ENCODE results near the gene NOXA1. TPM values are rescaled to one million over a fixed set of nuclear protein-coding genes. Genes with fewer than 3 reads are reported as not detected.

The NOXA1 gene
- total RNA-seq, 1 donor from 2014 or later: 1.0 TPM

DNA sequence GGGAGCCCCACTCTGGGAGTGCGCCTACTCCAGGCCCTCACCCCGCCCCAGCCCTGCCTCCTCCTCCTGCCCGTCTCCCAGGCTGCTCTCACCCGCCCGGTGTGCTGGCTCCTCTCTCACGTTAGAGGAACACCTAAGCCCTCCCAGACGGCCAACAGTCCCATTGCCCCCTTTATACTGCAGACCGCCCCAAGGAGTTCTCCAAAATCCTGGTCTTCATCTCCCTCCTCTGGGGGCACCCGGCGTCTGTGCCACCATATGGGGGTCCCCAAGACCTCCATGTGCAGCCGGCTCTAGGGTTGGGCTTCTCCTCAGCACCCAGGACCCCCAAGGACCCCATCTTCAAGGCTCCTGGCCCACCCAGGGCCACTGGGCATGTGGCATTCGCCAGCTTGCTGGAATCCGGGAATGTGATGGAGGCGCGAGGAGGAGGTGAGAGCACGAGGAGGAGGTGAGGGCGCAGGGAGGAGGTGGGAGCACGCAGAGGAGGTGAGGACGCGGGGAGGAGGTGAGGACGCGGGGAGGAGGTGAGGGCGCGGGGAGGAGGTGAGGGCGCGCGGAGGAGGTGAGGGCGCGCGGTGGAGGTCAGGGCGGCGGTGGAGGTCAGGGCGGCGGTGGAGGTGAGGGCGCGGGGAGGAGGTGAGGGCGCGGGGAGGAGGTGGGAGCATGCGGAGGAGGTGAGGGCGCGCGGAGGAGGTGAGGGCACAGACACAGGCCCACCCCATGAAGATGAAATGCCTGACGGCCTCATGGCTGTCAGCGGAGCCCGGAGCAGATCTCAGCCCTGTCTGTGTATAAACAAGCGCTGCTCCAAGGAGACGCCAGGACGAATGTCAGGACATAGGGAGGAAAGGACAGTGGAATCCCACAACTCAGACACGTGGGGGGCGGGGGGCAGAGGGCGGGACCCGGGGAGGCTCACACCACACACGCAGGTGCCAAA lies 41.4 kb upstream of the NOXA1 start:
- no peaks in the 10 kb centered on the region for H3K36me3 Mint-ChIP-seq (ENCODE audit: unreplicated experiment)
- no peaks in the 10 kb centered on the region for H3K9me3 Mint-ChIP-seq (ENCODE audit: unreplicated experiment)
- H3K27ac Mint-ChIP-seq (ENCODE audit: unreplicated experiment): no peak overlapping the region
- H3K27me3 Mint-ChIP-seq (ENCODE audit: unreplicated experiment): no peaks in the 10 kb centered on the region
- H3K4me1 Mint-ChIP-seq (ENCODE audit: unreplicated experiment): no peaks in the 10 kb centered on the region
- no peak overlapping the region for H3K4me3 Mint-ChIP-seq (ENCODE audit: unreplicated experiment)
- TF ChIP-seq, protein P1, sequence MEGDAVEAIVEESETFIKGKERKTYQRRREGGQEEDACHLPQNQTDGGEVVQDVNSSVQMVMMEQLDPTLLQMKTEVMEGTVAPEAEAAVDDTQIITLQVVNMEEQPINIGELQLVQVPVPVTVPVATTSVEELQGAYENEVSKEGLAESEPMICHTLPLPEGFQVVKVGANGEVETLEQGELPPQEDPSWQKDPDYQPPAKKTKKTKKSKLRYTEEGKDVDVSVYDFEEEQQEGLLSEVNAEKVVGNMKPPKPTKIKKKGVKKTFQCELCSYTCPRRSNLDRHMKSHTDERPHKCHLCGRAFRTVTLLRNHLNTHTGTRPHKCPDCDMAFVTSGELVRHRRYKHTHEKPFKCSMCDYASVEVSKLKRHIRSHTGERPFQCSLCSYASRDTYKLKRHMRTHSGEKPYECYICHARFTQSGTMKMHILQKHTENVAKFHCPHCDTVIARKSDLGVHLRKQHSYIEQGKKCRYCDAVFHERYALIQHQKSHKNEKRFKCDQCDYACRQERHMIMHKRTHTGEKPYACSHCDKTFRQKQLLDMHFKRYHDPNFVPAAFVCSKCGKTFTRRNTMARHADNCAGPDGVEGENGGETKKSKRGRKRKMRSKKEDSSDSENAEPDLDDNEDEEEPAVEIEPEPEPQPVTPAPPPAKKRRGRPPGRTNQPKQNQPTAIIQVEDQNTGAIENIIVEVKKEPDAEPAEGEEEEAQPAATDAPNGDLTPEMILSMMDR (IDR thresholded peaks at IDR 0.05): no peak
- no peak for DNase-seq (ENCODE audit: extremely low spot score, unreplicated experiment)

DNA sequence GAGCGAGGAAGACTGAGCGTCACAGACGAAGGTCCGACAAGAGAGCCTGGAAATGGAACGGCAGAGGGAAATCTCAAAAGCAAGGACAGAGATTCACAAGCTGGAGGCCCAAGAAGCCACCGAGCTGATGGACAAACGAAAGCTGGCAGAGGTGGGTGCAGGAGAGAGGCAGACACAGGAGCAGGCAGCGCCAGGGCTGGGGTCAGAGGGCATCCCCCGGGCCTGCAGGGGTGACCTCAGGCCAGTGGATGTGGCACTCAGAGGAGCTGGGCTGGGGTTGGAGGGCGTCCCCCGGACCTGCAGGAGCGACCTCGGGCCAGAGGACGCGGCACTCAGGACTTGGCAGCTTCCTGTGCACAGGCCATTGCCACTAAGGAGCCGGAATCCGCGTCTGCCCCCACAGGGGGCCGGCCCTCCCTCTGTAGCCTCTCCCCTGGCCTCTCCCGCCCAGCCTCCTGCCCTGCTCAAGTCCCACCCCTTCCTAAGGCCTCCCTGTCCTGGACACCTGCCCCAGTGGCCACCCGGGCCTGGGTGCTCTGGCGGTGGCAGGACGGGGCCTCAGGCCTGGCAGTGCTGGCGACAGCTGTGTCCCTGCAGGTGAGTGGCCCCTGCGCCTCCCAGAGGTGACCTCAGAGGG lies 40.6 kb upstream of the NOXA1 start:
- Mint-ChIP-seq H3K4me1 (ENCODE audit: unreplicated experiment) (no peaks in the 10 kb centered on the region), H3K36me3 (ENCODE audit: unreplicated experiment) (no peaks in the 10 kb centered on the region), H3K27ac (ENCODE audit: unreplicated experiment) (no peak overlapping the region), H3K27me3 (ENCODE audit: unreplicated experiment) (no peaks in the 10 kb centered on the region), H3K9me3 (ENCODE audit: unreplicated experiment) (no peaks in the 10 kb centered on the region), H3K4me3 (ENCODE audit: unreplicated experiment) (no peak overlapping the region)
- no peak for DNase-seq (ENCODE audit: extremely low spot score, unreplicated experiment)
- TF ChIP-seq, protein P1 (IDR thresholded peaks at IDR 0.05): no peak

DNA sequence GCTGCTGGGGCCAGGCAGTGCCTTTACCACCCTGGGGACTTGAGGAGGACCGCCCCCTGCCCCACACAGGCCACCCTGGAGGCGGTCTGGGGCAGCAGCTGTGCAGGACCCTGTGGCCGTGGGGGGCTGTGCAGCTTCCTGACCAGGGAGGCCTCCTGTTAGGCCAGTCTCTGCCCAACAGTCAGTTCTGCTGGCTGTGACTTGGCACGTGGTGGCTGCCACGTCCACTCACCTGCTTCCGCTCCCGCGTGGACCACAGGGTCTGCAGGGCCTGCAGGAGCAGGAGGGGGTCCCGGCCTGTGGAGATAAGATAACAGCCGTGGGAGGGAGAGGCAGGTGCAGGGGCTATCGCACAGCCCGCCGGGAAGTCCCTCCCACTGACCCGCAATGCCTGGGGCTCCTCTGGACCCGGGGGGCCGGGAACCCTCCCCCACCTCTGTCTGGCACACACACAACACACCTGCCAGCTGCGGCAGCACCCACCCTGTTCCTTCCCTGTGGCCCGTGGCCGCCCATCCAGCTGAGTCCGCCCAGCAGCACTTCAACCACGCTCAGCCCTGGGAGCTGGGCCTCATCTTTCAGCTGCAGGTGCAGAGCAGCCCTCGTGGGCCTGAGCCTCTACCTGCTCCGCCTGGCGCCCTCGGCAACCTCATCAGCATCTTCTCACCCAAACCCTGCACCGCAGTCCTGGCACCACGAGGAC lies 40.0 kb upstream of the NOXA1 start:
- Mint-ChIP-seq H3K9me3 (ENCODE audit: unreplicated experiment) (no peaks in the 10 kb centered on the region), H3K36me3 (ENCODE audit: unreplicated experiment) (no peaks in the 10 kb centered on the region), H3K4me1 (ENCODE audit: unreplicated experiment) (peaks cover 1% of the 10 kb centered on the region), H3K4me3 (ENCODE audit: unreplicated experiment) (no peak overlapping the region), H3K27ac (ENCODE audit: unreplicated experiment) (no peak overlapping the region), H3K27me3 (ENCODE audit: unreplicated experiment) (no peaks in the 10 kb centered on the region)
- no peak for DNase-seq (ENCODE audit: extremely low spot score, unreplicated experiment)
- TF ChIP-seq, protein P1 (IDR thresholded peaks at IDR 0.05): no peak

DNA sequence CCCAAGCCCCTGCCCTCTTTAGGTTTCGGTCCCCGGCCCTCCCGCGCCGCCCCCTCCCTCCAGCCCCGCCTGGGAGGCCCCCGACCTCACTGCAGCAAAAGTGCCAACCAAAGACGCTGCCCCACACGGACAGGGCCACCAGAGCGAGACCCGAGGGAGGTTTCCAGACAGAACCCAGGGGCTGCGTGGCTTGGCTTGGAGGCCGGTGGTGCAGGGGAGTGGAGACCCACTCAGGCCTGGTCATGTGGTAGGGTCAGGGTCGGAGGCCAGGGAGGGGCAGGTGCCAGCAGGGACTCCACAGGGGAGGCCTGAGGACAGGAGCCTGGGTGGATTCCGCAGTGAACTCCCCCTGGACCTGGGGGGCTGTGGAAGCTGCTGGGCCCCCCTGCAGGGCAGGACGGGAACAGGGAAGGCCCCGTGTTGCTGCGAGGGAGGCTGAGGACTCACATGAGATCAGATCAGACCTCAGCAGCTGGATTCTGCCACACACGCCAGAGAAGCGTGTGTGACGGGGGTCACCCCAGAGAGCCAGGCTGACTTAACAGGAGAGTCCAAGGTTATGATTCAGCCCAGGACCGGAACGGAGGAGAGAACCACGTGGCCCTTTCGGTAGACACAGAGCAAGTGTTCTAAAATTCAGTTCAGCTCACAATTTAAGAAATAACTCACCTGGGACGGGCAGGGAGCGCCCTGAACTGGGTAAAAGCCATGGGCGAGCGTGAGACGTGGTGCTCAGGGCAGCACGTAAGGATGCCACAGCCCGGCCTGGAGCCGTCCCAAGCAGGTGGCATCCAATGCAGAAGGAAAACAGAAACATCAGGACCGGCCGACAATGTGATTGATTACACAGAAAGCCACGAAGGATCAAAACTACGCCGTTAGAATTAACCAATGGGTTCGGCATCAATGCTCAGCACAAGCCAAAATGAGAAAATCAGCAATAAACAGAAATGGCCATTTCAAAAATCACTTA lies 39.1 kb upstream of the NOXA1 start:
- no peaks in the 10 kb centered on the region for H3K27me3 Mint-ChIP-seq (ENCODE audit: unreplicated experiment)
- DNase-seq (ENCODE audit: extremely low spot score, unreplicated experiment): no peak
- H3K36me3 Mint-ChIP-seq (ENCODE audit: unreplicated experiment): no peaks in the 10 kb centered on the region
- peaks cover 1% of the 10 kb centered on the region for H3K4me1 Mint-ChIP-seq (ENCODE audit: unreplicated experiment)
- H3K4me3 Mint-ChIP-seq (ENCODE audit: unreplicated experiment): no peak overlapping the region
- no peak overlapping the region for H3K27ac Mint-ChIP-seq (ENCODE audit: unreplicated experiment)
- no peaks in the 10 kb centered on the region for H3K9me3 Mint-ChIP-seq (ENCODE audit: unreplicated experiment)
- TF ChIP-seq, protein P1 (IDR thresholded peaks at IDR 0.05): no peak

Measured in osteocyte (in vitro differentiated cells).